Right renal pelvis (tissue), 4 donors: ENCODE results near the gene RNH1. TPM values are rescaled to one million over a fixed set of nuclear protein-coding genes. Genes with fewer than 3 reads are reported as not detected.

Source experiments
- DNase-seq, 4 donors: peaks; one replicate each; pipeline ENCODE4 v3.0.0-alpha.2; 2013; ENCODE audit warnings: low read depth in 4 of 4, low spot score in 3 of 4, missing footprints in 1 of 4
- polyA plus RNA-seq, 4 donors: library from polyadenylated mRNA; unstranded; fragments of 120-200 nt; gene quantifications; one replicate each; pipeline ENCODE4 v1.2.1, GENCODE V29; 2013; ENCODE audit not compliant: insufficient read length in 4 of 4

The RNH1 gene
- polyA plus RNA-seq, 4 donors = 80.9 to 120 (median 86.6) TPM

DNA sequence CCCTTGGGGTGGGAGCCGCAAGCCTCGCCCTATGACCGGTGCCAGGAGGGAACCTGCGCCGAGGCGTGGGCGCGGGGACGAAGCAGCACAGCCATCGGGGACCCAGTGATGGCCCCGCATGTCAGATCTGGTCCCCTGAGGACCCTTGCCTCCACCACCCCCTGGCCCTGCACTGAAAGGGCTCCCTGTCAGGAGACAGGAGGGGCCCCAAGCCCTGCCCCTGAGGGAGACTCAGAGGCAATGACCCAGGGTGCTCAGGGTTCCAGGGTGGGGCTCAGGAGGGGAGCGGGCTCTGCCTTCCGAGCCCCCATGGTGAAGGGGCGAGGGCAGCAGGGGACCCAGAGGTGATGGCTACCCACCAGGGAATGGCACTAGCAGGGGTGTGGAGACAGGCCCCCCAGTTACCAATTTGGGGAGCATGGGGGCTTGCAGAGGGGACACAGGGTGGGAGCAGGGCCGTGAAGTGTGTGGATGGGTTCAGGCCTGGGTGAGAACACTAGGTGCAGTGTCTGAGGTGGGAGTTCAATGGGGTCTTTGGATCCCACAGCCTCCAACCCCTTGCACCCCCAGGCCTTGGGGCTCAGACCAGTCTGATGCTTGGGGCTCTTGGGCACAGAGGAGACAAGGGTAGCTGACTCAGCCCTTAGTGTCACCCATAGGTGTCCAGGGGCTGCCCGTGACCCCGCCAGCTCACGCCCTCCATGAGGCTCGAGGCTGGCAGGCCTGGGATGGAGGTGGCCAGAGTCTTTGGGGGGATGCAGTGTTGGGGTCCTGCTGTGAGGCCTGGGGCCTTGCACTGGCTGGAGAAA, 30.8 kb upstream of the RNH1 start:
- no peak for DNase-seq

DNA sequence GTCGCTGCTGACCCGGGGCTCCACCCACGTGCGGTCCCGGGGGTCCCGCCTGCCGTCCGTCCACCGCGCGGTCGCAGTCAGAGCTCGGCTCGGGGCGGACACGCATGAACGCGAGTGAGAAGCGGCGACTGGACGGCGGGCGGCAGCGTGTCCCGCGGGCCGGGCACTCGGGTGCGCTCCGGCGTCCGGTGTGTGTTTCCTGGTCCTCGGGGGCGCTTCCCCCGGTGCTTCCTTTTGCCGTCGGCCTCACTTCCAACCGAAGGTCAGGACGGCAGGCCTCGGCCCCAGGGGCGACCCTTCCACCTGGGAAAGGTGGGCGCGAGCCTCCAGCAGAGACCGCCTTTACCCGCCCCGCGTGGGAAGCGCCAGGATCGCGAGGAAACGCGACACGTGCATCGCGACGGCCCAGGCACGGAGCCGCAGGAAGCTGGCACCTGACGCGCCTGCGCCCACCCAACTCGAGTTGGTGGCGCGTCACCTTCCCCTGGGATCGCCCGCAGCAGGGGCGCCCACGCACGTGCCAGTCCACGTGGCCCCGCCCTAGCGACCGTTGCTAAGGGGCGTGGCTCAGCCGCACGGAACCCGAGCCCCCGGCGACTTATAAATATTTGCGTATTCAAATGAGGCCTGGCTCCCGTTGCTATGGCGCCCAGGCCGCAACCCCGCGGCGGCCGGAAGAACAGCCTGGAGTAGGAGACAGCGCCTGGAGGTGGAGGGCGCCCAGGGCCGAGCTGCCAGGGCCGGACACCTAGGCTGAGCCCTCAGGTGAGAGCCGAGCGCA, 30.0 kb upstream of the RNH1 start, which contains the start of gene LRRC56:
Gene LRRC56 (plus strand): TSS at position 687 of the 781 bp plus-strand sequence. CDS start 3,158 bp downstream, outside the sequence.
- peak in 2 of 4 donors; percentile 54 to 60 for DNase-seq

DNA sequence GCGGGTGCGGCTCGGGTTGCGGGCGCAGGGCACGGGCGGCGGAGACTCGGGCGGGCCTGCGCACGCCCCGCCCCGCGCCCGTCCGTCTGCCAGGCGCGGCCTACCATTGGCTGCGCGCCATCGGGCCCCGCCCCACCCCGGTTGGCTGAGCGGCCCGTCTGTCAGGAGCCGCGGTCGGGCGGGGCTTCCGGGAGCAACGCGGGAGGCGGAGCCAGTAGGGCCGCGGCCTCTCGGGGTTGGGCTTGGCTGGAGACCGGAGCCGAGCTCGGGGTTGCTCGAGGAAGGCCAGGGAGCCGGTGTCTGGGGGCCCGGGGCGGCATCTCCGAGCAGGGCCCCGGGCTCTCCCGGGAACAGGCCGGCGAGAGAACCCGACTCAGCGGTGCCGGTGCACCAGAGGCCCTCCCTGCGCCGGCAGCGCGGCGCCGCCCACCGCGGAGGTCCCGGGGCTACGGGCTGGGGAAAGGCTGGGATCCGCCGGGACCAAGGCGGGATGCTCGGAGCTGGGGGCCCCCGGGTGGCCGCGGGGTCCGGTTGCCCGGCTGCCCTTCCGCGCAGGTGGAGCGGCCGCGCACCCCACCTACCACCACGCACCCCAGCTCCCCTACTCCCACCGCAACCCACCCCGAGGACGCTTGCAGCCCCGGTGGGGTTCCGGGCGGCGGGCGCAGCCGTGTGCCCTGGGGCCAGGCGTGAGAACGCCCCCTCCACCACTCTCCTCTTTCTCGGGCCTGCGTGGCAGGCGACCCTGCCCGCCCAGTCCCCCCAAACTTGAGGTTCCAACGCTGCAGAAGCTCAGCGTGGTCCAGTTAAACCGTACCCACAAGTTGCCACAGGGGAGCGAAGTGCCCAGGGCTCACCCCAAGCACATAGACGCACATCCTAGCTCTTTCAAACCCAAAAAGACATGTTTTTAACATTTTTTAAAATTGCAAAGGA, 28.7 kb upstream of the RNH1 start, which contains the start of gene HRAS:
Gene HRAS (minus strand): TSS at position 58 of the 936 bp plus-strand sequence.
- peak; percentile 89 to 92 (median 90) for DNase-seq

DNA sequence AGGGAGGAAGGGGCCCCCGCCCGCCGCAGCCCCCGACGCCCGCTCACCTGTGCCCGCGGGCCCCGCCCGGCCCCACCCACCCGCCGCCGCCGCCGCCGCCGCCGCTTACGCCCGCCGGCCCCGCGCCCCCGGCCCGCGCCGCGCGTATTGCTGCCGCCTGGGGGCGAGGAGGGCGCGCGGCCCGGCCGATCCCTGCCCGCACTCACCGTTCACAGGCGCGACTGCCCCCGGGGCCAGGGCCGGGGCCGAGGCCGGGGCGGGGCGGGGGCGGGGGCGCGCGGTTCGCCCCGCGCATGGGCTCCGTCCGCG, 28.1 kb upstream of the RNH1 start:
- DNase-seq = no peak

DNA sequence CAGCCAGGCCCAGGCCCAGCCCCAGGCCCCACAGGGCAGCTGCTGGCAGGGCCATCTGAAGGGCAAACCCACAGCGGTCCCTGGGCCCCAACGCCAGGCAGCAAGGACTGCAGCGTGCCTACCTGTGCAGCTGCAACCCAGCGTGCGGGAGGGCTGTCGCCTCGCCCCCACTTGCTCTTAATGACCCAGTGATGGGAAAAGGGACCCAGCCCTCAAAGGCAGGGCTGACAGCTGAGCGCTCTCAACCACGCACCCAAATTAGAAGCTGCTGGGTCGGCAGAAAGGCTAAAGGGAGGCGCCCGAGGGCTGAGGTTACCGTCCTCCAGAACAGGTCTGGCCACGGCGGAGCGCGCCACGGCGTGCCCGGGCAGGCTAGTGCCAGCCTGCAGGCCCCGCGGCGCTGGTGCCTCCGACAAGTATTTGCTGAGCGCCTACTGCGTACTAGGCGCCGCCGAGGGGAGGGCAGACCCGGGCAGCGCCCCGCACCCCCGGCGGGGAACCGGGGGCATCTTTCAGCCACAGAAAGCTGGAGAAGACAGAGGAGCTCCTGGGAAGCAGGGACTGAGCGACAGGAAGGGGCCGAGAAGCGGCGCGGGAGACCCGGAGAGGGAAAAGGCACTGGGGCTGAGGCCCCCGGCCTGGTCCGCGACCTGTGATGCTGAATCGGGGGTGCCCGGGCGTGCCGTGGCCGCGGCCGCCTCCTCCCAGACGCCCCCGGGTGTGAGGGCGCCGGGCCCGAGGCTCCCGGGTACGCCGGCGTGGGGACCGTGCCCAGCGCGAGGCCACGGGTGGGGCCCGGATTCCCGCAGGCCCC, 27.6 kb upstream of the RNH1 start:
- no peak for DNase-seq

DNA sequence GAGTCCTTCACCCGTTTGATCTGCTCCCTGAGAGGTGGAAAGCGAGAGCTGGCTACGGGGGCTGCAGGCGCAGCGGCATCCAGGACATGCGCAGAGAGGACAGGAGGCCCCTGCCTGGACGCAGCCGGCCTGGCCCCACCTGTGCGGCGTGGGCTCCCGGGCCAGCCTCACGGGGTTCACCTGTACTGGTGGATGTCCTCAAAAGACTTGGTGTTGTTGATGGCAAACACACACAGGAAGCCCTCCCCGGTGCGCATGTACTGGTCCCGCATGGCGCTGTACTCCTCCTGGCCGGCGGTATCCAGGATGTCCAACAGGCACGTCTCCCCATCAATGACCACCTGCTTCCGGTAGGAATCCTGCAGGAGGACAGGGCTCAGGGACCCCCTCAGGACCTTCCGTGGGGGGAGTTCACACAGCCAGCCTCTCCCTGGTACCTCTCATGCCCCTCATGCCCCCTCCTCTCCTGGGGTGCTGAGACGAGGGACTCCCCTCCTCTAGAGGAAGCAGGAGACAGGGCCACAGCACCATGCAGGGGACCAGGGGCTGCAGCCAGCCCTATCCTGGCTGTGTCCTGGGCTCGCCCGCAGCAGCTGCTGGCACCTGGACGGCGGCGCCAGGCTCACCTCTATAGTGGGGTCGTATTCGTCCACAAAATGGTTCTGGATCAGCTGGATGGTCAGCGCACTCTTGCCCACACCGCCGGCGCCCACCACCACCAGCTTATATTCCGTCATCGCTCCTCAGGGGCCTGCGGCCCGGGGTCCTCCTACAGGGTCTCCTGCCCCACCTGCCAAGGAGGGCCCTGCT, 26.7 kb upstream of the RNH1 start:
- no peak for DNase-seq

DNA sequence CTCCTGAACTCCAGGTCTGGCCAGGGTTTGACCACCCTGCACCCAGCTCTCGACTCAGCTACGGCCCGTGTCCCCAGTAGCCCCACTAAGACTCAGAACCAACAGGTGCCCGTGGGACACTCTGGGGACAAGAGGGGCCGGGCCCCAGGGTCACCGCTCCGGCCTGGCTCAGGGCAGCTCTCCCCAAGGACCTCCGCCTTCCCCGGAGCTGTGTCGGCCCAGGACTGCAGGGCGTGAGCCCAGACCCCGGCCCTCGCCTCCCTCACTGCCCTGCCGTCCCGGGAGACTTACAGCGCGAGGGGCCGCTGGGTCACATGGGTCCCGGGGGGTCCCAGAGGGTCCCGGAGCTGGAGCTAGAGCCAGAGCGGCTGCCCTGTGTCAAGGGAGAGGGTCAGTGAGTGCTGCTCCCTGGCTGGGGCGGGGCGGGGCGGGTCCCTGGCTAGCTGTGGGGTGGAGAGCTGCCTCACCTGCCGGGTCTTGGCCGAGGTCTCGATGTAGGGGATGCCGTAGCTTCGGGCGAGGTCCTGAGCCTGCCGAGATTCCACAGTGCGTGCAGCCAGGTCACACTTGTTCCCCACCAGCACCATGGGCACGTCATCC, 26.0 kb upstream of the RNH1 start:
- DNase-seq = no peak

DNA sequence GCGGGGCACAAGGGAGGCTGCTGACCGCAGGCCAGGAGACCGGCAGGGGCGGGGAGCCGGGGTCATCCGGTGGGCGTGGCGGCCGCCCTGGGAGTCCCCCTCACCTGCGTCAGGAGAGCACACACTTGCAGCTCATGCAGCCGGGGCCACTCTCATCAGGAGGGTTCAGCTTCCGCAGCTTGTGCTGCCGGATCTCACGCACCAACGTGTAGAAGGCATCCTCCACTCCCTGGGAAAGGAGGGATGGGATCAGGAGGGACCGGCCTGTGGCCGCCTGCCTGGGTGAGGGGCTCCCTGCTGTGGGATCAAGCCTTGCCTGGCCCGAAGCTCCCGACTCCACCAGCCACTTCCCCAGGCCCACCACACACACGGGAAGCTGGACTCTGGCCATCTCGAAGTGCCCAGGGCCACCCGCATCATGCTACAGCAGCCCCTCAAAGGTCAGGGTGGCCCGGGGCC, 25.5 kb upstream of the RNH1 start:
- DNase-seq = no peak

DNA sequence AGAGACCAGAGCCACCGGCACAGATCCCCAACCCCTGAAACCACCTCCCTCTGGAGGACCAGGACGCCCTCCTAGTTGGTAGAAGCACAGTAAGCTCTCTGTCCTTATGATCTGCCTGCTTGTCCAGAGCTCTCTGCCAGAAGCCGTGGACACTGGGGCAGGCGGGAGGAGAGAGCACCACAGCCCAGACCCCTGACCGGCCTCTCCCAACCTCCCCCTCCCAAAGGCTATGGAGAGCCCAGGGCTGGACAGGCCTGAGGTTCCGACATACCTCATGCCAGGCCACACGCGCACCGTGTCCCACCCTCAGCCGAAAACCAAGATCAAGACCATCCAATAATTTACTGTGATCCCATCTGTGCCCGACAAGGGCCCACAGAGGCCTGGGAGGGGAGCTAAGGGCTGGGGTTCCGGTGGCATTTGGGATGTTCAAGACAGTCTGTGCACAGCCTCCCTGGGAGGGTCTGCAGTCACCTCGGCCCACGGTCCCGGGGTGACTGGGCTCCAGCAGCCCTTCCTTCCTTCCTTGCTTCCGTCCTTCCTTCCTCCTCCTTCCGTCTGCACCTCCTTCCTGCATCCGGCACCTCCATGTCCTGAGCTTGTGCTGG, 25.0 kb upstream of the RNH1 start:
- DNase-seq = no peak

DNA sequence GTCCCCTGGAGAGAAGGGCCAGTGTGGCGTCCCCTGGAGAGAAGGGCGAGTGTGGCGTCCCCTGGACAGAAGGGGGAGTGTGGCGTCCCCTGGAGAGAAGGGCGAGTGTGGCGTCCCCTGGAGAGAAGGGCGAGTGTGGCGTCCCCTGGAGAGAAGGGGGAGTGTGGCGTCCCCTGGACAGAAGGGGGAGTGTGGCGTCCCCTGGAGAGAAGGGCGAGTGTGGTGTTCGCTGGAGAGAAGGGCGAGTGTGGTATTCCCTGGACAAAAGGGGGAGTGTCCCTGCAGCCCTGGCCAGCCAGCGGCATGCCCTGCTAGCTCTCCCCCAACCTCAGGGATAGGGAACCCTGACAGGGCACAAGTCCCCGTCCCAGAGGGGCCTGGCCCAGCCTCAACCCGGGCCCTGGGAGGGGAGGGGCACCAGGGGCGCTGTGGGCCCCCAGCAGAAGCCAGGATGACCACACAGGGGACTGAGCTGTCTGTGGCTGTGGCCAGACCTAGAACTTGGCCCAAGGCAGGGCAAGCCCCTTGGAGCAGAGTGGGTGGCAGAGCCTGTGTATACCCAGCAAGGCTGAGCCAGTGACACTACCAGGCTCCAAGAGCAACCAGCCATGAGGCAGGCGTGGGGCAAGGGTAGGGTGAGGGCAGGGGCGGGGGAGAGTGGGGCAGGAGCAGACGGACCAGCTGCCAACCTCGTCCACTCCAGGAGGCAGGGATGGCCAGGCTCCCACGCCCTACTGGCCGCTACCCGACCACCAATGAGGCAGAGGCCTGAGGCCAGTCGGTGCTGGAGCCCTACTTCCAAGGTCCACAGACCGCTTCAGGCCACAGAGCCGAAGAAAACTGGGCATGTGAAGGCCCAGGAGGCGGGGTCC, 24.2 kb upstream of the RNH1 start:
- DNase-seq = no peak

DNA sequence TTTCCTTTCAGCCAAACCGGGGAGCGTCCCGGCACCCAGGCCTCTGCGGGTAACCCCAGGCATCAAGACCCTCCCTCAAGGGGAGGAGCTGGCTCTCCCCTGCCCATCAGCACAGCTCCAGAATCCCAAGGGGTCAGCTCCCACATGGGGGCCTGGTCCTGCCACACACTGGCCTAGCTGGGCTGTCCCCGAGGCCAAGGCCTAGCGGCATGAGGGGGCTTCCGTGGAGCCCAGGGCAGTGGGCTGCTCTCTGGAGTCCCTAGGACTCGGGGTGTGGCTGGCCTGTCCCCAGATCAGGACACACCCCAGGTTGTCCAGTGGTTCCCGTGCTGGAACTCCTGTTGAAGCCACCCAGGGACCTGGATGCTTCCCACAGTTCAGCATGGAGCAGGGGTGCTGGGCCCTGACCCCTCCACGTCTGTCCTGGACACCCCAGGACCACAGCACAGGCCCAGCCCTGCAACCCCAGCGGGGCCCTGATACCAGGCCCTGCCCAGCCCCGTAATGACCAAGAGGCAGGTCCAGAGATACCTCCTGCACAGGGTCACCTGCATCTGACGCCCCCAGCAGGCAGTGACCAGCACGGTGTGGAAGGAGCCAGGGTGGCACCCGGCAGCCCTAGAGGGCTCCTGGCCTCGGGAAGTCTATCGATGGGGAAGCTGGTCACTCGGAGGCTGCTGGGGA, 22.8 kb upstream of the RNH1 start:
- no peak for DNase-seq

DNA sequence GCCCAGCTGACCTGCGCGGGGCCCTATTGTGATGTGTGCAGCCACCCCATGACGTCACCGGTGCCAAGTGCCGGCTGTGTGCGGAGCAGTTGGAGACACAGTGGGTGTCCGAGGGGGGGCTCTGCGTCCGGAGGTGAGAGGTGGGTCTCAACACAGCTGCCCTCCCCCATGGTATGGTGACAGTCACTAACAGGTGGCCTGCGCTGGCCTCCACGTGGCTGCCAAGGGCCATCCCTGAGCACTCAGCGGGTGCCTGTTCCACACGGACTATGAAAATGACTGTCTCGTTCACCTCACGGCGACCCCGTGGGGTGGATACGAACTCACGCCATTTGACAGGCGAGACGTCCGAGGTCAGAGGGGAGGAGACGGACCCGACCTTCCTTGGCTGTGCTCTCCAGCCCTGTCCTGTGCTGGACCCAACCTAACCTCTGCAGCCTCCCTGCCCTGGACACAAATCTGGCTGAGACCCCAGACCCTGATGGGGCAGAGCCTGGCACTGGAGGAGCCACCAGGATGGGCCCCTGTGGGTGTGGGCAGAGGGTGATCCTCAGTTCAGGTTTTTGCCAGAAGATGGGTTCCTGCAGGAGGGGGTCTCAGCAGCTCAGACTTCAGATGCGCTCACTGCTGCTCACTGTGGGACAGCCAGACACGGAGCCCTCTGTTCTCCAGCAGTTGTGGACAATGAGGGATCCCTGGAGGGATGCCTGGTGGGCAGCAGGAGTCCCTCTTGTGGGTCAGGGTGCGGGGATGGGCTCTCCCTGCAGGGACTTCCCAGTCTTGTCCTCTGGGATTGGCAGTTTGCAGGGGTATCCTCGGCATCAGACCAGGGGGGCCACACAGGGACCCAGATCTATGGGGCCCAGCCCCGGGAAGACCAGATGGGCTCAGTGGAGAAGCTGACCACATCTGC, 22.0 kb upstream of the RNH1 start:
- no peak for DNase-seq

DNA sequence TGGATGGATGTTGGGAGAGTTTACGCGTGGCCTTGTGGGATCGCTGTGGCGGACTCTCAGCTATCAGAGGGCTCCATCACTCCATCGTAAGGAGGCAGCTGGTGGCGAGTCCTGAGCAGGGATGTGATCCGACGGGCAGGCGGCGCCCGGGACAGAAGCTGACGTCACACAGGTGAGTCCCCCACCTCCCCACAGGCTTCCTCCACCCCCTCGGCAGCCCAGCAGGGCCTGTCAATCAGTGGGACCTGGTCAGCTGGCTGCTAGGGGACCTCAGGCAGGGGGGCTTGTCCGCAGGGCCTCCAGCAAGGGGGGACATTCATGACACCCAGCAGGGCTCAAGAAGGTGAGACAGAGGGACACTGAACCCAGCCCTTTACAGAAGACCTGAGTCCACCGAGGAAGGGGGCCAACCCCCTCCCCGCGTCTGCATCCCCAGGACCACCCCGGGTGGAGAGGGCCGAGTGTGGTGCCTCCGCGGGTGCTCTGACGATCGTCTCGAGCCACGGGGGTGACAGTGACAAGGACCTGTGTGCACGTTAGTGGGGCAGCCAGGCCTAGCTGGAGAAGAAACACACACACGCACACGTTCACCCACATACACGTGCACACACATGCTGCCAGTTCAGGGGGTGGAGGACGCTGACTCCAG, 21.2 kb upstream of the RNH1 start:
- DNase-seq = no peak

DNA sequence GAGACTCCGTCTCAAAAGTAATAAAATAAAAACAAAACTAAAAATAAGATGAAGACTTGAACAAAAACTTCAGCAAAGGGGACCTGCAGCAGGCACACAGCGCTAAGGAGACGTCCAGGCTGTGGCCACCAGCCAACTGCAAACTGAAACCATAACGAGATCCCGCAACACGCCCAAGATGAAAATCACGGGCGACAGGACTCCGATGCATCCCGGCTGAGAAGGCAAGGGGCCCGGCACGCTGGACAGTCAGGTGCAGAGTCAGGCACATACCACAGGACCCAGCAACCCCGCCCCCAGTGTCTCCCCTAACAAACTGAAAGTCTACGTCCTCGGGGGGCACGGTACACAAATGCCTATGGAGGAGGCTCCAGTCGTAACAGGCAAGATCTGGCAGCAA, 19.1 kb upstream of the RNH1 start:
- no peak for DNase-seq

DNA sequence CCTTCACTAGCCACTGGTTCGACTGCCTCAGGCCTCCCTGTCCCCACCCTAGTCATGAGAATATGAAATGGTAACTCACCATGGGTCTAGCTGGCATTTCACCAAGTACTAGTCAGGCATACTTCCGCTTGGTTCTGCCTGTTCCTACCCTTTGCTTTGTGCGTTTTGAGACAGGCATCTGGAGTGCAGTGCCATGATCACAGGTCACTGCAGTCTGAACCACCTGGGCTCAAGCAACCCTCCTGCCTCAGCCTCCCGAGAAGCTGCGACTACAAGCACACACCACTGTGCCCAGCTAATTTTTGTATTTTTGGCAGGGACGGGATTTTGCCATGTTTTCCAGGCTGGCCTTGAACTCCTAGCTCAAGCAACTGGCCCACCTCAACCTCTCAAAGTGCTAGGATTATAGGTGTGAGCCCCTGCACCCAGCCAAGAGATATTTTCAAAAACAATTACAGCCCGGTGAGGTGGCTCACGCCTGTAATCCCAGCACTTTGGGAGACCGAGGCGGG, 14.2 kb upstream of the RNH1 start:
- no peak for DNase-seq
